NCI-H510A (cell line): ENCODE results near the gene UGT1A7.
"Not testable (repeated sequence)": the region's sequence is repeated elsewhere in the genome, so short reads cannot be mapped to it uniquely, and the experiment has no call there.

ENCODE experiments used
- DNase-seq: peaks from one replicate; lab custom pipeline; 2025; lab: John Stamatoyannopoulos, UW

The UGT1A7 gene

GRCh38 chr2:233712611-233713261 lies 31.0 kb downstream of the UGT1A7 start, which contains the start of gene UGT1A5:
UGT1A5 (plus strand) TSS chr2:233712907; CDS start chr2:233712992, 85 bp downstream.
- DNase-seq: no peak

GRCh38 chr2:233713262-233713615 lies 31.5 kb downstream of the UGT1A7 start:
- DNase-seq: no peak

DNA sequence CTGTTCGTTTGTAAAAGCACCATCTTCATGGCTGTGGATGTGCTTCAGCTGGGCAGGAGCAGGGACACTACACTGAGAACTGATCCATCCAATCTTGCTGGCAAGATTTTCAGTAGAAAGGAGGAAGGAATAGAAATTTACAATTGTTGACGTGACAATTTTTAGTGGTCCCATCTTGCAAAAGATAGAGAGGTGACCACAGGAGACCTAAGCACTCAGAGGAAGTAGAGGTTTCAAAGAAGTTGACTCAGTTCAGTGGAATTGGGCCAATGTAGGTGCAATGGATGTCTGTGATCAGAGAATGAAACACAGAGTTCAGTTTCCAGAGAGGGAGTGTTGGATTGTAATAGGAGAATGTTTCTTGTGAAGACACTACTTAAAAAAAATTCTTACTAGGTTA lies 32.4 kb downstream of the UGT1A7 start:
- DNase-seq: no peak

- DNase-seq: no peak
Observed at GRCh38 chr2:233718552-233718951, 36.9 kb downstream of the UGT1A7 start, which contains the start of gene UGT1A4. UGT1A4 (plus strand) TSS chr2:233718736; CDS start chr2:233718821, 85 bp downstream.

DNA sequence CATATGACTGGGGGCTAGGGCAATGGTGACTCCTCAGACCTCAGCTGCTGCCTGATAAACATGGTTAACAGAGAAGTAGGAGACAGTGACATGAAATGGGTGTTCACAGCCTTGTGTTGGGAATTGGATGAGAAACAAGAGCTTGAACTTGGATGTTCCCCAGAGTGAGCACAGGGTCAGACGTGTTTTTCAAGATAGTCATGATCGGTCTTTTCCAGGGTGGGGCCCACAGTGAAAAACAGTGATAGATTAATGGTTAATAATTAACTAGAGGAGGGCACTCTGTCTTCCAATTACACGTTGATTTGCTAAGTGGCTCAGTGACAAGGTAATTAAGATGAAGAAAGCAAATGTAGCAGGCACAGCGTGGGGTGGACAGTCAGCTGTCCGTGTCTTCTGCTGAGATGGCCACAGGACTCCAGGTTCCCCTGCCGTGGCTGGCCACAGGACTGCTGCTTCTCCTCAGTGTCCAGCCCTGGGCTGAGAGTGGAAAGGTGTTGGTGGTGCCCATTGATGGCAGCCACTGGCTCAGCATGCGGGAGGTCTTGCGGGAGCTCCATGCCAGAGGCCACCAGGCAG lies 47.1 kb downstream of the UGT1A7 start, which contains the start of gene UGT1A3:
TSS of gene UGT1A3 (plus strand) at position 320 of the 579 bp plus-strand sequence. CDS start at position 405, 85 bp downstream.
- DNase-seq: no peak

- DNase-seq: not testable (repeated sequence)
Observed at GRCh38 chr2:233736868-233737653, 55.4 kb downstream of the UGT1A7 start.

DNA sequence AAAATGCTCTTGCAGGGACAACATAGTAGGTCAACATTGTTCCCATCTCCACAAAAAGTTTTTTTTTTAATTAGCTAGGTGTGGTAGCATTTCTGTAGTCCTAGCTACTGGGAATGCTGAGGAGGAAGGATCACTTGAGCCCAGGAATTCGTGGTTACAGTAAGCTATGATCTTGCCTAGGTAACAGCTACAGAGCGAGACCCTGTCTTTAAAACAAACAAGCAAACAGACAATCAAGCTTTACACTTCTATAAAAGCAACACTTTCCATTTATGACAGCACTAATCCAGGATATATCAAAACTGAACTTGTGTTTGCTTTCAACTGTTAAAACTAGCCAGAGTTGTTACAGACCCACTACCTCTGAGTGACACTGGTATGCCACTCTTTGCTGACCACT lies 59.2 kb downstream of the UGT1A7 start:
- no peak for DNase-seq

GRCh38 chr2:233743464-233744259 lies 62.0 kb downstream of the UGT1A7 start:
- no peak for DNase-seq

DNA sequence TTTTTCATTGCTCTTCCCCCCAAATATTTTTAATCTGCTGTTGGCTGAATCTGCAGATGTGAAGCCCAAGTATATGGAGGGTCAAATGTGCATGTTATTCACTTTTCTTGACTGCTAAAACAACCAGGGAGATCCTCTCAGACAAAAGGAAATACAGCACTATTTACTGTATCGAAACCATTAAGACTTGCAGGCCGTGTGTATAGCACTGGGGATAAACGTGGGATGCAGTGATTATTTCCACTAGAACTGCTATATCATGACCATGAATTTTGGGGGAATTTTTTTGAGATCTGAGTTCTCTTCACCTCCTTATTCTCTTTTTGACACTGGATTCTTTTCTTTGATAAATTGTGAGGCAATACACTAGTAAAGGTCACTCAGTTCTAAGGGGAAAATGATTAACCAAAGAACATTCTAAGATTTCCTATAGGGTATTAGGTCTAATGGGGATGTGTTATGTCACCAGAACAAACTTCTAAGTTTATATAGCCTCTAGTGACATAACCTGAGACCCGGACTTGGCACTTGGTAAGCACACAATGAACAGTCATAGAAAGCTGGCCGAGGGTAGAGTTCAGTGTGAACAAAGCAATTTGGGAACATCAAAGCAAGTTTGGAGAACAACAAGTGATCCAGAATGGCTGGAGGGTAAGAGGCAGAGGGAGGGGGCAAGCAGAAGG lies 63.5 kb downstream of the UGT1A7 start:
- no peak for DNase-seq

DNA sequence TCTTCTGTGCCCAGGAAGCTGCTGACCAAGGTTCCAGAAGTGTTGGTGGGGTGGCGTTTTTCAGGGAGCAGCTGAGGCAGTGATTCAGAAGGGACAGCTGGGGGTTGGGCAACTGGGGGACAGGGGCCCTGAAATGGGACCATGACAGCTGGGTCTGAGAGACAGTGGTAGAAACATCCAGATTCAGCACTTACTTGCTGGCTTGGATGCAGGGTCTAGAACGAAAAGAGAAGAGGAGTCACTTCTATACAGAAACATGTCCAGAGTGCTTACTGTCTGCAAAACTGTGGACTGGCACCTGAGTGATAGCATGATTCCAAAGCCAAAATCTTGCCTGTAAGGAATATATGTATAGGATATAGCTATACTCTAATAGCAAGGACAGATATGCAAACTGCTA lies 64.1 kb downstream of the UGT1A7 start:
- DNase-seq: not testable (repeated sequence)

DNA sequence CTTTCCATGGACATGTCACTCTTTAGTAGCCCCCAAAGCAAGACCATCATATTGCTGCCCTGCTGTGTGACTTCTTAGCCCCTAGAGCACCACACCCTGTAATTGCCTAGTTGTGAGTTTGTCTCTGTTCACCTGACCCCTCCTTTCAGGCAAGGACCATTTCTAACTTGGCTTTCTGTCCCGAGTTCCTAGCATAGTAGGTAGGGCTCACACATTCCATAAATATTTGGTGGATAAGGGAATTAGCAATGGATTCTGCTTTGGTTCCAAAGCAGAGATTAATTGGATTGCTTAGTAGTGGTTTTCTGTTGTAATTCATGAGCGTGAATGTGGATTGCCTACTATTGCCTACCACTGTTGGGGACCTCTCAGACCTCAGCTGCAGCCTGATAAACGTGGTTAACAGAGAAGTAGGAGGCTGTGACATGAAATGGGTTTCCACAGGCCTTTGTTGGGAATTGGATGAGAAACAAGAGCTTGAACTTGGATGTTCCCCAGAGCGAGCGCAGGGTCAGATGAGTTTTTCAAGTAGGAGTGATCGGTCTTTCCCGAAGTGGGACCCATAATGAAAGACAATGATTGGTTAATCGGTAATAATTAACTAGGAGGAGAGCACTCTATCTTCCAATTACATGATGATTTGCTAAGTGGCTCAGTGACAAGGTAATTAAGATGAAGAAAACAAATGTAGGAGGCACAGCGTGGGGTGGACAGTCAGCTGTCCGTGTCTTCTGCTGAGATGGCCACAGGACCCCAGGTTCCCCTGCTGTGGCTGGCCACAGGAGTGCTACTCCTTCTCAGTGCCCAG lies 65.0 kb downstream of the UGT1A7 start:
- no peak for DNase-seq

GRCh38 chr2:233747283-233747544 lies 65.5 kb downstream of the UGT1A7 start:
- DNase-seq: no peak

DNA sequence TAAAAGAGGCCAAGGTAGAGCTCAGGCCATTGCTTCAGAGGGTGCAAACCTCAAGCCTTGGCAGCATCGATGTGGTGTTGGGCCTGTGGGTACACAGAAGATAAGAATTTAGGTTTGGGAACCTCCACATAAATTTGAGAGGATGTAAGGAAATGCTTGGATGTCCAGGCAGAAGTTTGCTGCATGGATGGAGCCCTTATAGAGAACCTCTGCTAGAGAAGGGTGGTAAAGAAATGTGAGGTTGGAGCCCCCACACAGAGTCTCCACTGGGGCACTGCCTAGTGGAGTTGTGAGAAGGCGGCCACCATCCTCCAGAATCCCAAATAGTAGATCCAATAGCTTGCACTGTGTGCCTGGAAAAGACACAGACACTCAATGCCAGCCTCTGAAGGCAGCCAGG lies 69.0 kb downstream of the UGT1A7 start:
- not testable (repeated sequence) for DNase-seq

GRCh38 chr2:233751212-233752009 lies 69.7 kb downstream of the UGT1A7 start:
- DNase-seq: not testable (repeated sequence)

GRCh38 chr2:233754872-233755611 lies 73.3 kb downstream of the UGT1A7 start:
- DNase-seq: no peak

DNA sequence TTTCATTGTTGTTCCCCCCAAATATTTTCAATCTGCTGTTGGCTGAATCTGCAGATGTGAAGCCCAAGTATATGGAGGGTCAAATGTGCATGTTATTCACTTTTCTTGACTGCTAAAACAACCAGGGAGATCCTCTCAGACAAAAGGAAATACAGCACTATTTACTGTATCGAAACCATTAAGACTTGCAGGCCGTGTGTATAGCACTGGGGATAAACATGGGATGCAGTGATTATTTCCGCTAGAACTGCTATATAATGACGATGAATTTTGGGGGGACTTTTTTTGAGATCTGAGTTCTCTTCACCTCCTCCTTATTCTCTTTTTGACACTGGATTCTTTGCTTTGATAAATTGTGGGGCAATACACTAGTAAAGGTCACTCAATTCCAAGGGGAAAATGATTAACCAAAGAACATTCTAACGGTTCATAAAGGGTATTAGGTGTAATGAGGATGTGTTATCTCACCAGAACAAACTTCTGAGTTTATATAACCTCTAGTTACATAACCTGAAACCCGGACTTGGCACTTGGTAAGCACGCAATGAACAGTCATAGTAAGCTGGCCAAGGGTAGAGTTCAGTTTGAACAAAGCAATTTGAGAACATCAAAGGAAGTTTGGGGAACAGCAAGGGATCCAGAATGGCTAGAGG lies 74.9 kb downstream of the UGT1A7 start:
- no peak for DNase-seq

- DNase-seq: no peak
Observed at GRCh38 chr2:233758141-233758540, 76.4 kb downstream of the UGT1A7 start.

DNA sequence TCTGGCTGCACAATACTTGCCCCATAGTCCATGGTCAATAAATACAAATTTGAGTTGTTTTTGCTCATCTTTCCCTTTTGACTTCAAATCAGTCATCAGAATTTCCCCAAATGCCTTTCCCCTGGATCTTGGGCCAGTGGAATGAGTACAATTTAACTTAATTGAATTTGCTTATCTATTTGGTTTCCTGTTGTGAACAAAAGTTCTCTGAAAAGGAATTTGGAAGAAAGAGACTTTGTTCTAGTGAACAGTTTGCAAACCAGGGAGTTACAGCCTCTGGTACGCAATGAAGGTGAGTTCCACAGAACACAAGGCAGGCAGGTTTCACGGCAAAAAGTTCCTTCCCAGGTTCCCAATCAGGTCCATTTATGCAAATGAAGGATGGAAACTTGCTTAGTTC lies 77.1 kb downstream of the UGT1A7 start:
- no peak for DNase-seq

- no peak for DNase-seq
Observed at GRCh38 chr2:233760043-233760442, 78.3 kb downstream of the UGT1A7 start, which contains the start of gene UGT1A1. UGT1A1 (plus strand) TSS chr2:233760270; CDS start chr2:233760288, 18 bp downstream.
